OCI-LY3 (cell line): ENCODE measurements around the gene NHLH1.

Experiments
- CTCF ChIP-seq: fragments of 200-600, 300-600 bp; sonication (generic); IDR thresholded peaks from 2 replicates; pipeline ENCODE4 v1.5.1; 2014; ENCODE audit warnings: antibody characterized with exemption, low read length, low read depth
- EZH2phosphoT487 ChIP-seq: fragments of 200-600 bp; shearing (Covaris generic); IDR thresholded peaks from 2 replicates; pipeline ENCODE4 v1.6.1; 2018; ENCODE audit warnings: antibody characterized with exemption, mixed run types, low read depth

GRCh38 chr1:160326418-160326817 lies 40.5 kb upstream of the NHLH1 start:
- TF ChIP-seq CTCF = no peak
- TF ChIP-seq EZH2phosphoT487 = no peak
